Measurements from ENCODE around the gene PAQR4. TPM values are rescaled to one million over a fixed set of nuclear protein-coding genes. Genes with fewer than 3 reads are reported as not detected.

PAQR4 gene
- polyA plus RNA-seq, 1 donor from 2014 or later: 47.8 TPM

DNA sequence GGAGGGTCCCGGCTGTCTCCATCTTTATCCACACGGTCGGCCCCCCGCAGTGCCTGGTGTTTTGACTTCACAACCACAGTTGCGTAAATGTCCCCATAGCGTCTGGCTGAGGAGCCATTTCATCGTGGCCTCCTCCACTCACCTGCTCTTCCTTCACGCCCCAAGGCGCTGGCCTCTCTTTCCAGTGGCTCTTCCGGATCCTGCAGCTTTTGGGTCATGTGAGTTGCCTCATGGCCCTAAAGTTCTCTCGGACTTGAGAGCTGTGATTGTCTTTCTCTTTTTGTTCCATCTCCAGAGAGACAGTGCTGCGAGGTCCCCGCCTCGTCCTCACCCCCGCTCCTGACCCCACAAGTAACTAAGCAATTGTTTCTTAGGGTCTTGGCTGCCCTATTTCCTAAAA is 34.7 kb upstream of the PAQR4 start:
- H2AFZ ChIP-seq (ENCODE audit: low read depth, low read length): no peak overlapping the region
- H3K79me2 ChIP-seq (replicated peaks; ENCODE audit: insufficient read depth, low read length): no peaks in the 10 kb centered on the region
- H3K9ac ChIP-seq (ENCODE audit: low read length): no peak overlapping the region
- H3K9me2 ChIP-seq (ENCODE audit: insufficient read depth, low read length): no peaks in the 10 kb centered on the region
- H3K27me3 ChIP-seq (ENCODE audit: insufficient read depth, low read depth, low read length): no peaks in the 10 kb centered on the region
- H3K9me3 ChIP-seq (ENCODE audit: low read length): no peaks in the 10 kb centered on the region
- no peaks in the 10 kb centered on the region for H4K20me1 ChIP-seq (ENCODE audit: insufficient read depth)
- H3K36me3 ChIP-seq (ENCODE audit: insufficient read depth, low read length): no peaks in the 10 kb centered on the region
- no peak overlapping the region for H3K4me3 ChIP-seq (ENCODE audit: low read length)
- no peak overlapping the region for H3K27ac ChIP-seq (ENCODE audit: low read length)
- no peaks in the 10 kb centered on the region for H3F3A ChIP-seq (ENCODE audit: insufficient read depth, low read length, poor library complexity, severe bottlenecking)
- TF ChIP-seq EP300 (conservative IDR thresholded peaks at IDR 0.05; ENCODE audit: poor library complexity, severe bottlenecking) (no peak), RAD21 (conservative IDR thresholded peaks at IDR 0.05) (no peak), SMC3 (conservative IDR thresholded peaks at IDR 0.05; ENCODE audit: poor library complexity) (no peak), EZH2 (IDR thresholded peaks at IDR 0.05; ENCODE audit: borderline replicate concordance, insufficient read depth, low read length, poor library complexity, severe bottlenecking) (no peak), POLR2AphosphoS5 (IDR thresholded peaks at IDR 0.05) (no peak), TAF1 (IDR thresholded peaks at IDR 0.05; ENCODE audit: low read depth) (no peak), MXI1 (conservative IDR thresholded peaks at IDR 0.05; ENCODE audit: poor library complexity, severe bottlenecking) (no peak)
- TF ChIP-seq, protein P1, sequence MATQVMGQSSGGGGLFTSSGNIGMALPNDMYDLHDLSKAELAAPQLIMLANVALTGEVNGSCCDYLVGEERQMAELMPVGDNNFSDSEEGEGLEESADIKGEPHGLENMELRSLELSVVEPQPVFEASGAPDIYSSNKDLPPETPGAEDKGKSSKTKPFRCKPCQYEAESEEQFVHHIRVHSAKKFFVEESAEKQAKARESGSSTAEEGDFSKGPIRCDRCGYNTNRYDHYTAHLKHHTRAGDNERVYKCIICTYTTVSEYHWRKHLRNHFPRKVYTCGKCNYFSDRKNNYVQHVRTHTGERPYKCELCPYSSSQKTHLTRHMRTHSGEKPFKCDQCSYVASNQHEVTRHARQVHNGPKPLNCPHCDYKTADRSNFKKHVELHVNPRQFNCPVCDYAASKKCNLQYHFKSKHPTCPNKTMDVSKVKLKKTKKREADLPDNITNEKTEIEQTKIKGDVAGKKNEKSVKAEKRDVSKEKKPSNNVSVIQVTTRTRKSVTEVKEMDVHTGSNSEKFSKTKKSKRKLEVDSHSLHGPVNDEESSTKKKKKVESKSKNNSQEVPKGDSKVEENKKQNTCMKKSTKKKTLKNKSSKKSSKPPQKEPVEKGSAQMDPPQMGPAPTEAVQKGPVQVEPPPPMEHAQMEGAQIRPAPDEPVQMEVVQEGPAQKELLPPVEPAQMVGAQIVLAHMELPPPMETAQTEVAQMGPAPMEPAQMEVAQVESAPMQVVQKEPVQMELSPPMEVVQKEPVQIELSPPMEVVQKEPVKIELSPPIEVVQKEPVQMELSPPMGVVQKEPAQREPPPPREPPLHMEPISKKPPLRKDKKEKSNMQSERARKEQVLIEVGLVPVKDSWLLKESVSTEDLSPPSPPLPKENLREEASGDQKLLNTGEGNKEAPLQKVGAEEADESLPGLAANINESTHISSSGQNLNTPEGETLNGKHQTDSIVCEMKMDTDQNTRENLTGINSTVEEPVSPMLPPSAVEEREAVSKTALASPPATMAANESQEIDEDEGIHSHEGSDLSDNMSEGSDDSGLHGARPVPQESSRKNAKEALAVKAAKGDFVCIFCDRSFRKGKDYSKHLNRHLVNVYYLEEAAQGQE (IDR thresholded peaks at IDR 0.05; ENCODE audit: borderline replicate concordance): no peak
- TF ChIP-seq, protein P2, sequence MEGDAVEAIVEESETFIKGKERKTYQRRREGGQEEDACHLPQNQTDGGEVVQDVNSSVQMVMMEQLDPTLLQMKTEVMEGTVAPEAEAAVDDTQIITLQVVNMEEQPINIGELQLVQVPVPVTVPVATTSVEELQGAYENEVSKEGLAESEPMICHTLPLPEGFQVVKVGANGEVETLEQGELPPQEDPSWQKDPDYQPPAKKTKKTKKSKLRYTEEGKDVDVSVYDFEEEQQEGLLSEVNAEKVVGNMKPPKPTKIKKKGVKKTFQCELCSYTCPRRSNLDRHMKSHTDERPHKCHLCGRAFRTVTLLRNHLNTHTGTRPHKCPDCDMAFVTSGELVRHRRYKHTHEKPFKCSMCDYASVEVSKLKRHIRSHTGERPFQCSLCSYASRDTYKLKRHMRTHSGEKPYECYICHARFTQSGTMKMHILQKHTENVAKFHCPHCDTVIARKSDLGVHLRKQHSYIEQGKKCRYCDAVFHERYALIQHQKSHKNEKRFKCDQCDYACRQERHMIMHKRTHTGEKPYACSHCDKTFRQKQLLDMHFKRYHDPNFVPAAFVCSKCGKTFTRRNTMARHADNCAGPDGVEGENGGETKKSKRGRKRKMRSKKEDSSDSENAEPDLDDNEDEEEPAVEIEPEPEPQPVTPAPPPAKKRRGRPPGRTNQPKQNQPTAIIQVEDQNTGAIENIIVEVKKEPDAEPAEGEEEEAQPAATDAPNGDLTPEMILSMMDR (IDR thresholded peaks at IDR 0.05; ENCODE audit: poor library complexity, severe bottlenecking): no peak
- H3K4me2 ChIP-seq (ENCODE audit: low read length): no peak overlapping the region

DNA sequence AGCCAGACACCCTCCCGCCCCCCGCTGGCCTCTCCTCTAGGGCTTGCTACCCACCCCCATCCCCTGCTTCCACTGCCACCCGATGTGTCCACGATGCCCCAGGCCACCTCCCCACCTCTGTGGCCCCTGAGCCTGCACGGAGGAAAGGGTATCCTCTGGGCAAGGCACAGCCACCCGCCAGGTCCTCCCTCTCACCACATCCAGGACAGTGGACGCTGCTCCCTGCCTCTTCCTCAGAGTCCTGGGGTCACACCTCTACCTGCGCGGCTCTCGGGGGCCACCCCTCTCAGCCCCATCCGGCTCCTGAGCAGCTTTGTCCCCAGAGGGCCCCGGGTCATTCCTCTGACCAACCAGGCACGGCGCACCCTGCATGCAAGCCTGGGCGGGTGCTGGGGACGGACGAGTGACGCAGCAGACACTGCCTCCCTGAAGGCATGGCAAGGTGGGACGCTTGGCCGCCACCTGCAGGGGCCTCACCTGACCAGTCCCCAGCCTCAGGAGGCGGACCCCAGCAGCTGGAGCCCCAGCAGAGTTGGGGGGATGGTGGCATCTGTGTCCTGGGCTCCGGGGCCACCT is 32.6 kb upstream of the PAQR4 start:
- Histone ChIP-seq H3K36me3 (ENCODE audit: insufficient read depth, low read length) (no peaks in the 10 kb centered on the region), H3K4me3 (ENCODE audit: low read length) (no peak overlapping the region), H3K9me3 (ENCODE audit: low read length) (no peaks in the 10 kb centered on the region), H3K27ac (ENCODE audit: low read length) (no peak overlapping the region), H3K79me2 (replicated peaks; ENCODE audit: insufficient read depth, low read length) (no peaks in the 10 kb centered on the region), H3K4me2 (ENCODE audit: low read length) (no peak overlapping the region), H3F3A (ENCODE audit: insufficient read depth, low read length, poor library complexity, severe bottlenecking) (no peaks in the 10 kb centered on the region), H3K27me3 (ENCODE audit: insufficient read depth, low read depth, low read length) (no peaks in the 10 kb centered on the region), H4K20me1 (ENCODE audit: insufficient read depth) (no peaks in the 10 kb centered on the region), H3K9ac (ENCODE audit: low read length) (no peak overlapping the region), H2AFZ (ENCODE audit: low read depth, low read length) (no peak overlapping the region), H3K9me2 (ENCODE audit: insufficient read depth, low read length) (no peaks in the 10 kb centered on the region)
- TF ChIP-seq EZH2 (IDR thresholded peaks at IDR 0.05; ENCODE audit: borderline replicate concordance, insufficient read depth, low read length, poor library complexity, severe bottlenecking) (no peak), EP300 (conservative IDR thresholded peaks at IDR 0.05; ENCODE audit: poor library complexity, severe bottlenecking) (no peak), RAD21 (conservative IDR thresholded peaks at IDR 0.05) (no peak), SMC3 (conservative IDR thresholded peaks at IDR 0.05; ENCODE audit: poor library complexity) (no peak), TAF1 (IDR thresholded peaks at IDR 0.05; ENCODE audit: low read depth) (no peak), POLR2AphosphoS5 (IDR thresholded peaks at IDR 0.05) (no peak), MXI1 (conservative IDR thresholded peaks at IDR 0.05; ENCODE audit: poor library complexity, severe bottlenecking) (no peak)
- TF ChIP-seq, protein P2 (IDR thresholded peaks at IDR 0.05; ENCODE audit: poor library complexity, severe bottlenecking): no peak
- TF ChIP-seq, protein P1 (IDR thresholded peaks at IDR 0.05; ENCODE audit: borderline replicate concordance): no peak
